GM23338 (cell line): Measurements from ENCODE around the gene ETV6.

Source experiments
- CREB1 ChIP-seq: fragments of 250-450 bp; sonication (Bioruptor Pico); IDR thresholded peaks from 2 replicates; pipeline ENCODE4 v1.5.0; 2020; ENCODE audit warnings: low read depth, mild to moderate bottlenecking, moderate library complexity
- CTCF ChIP-seq, 2 experiments: fragments of 200-600 bp in 1 of 2; sonication (generic) in 1 of 2; conservative IDR thresholded peaks; 2 replicates each; pipeline versions ENCODE4 v1.5.1 to v1.6.1; 2016 to 2017; ENCODE audit warnings: antibody characterized with exemption in 2 of 2, low read depth in 2 of 2, mild to moderate bottlenecking in 2 of 2, moderate library complexity in 1 of 2
- ETS1 ChIP-seq: IDR thresholded peaks from 2 replicates; pipeline ENCODE4 v1.6.1; 2016; ENCODE audit warnings: antibody characterized with exemption
- POLR2AphosphoS5 ChIP-seq: IDR thresholded peaks from 2 replicates; pipeline ENCODE4 v1.6.1; 2016; ENCODE audit warnings: antibody characterized with exemption, low read depth
- REST ChIP-seq: IDR thresholded peaks from one replicate; pipeline ENCODE4 v1.6.1; 2018; ENCODE audit warnings: antibody characterized with exemption; ENCODE audit not compliant: unreplicated experiment
- STAT1 ChIP-seq: IDR thresholded peaks from one replicate; pipeline ENCODE4 v1.6.1; 2016; ENCODE audit warnings: antibody characterized with exemption; ENCODE audit not compliant: unreplicated experiment
- ZNF114 ChIP-seq: fragments of 250-450 bp; sonication (Bioruptor Pico); IDR thresholded peaks from 2 replicates; pipeline ENCODE4 v1.5.0; 2020; ENCODE audit warnings: mild to moderate bottlenecking, moderate library complexity

GRCh38 chr12:11896417-11896929, 247.0 kb downstream of the ETV6 start:
- TF ChIP-seq POLR2AphosphoS5 (no peak), CTCF (conservative IDR thresholded peaks at IDR 0.05; ENCODE audit: low read depth in 2 of 2) (no peak), ETS1 (no peak), CREB1 (no peak), REST (no peak), STAT1 (no peak), ZNF114 (CRISPR knock-in tag) (no peak)
